HG02588 (cell line): ENCODE results near the gene EXOSC7.

Source experiments
- ATAC-seq: cut with Tn5 transposase; IDR thresholded peaks from one replicate; pipeline ENCODE4 v1.9.1; 2021; ENCODE audit warnings: mild to moderate bottlenecking, moderate library complexity; ENCODE audit not compliant: unreplicated experiment

EXOSC7 gene

DNA sequence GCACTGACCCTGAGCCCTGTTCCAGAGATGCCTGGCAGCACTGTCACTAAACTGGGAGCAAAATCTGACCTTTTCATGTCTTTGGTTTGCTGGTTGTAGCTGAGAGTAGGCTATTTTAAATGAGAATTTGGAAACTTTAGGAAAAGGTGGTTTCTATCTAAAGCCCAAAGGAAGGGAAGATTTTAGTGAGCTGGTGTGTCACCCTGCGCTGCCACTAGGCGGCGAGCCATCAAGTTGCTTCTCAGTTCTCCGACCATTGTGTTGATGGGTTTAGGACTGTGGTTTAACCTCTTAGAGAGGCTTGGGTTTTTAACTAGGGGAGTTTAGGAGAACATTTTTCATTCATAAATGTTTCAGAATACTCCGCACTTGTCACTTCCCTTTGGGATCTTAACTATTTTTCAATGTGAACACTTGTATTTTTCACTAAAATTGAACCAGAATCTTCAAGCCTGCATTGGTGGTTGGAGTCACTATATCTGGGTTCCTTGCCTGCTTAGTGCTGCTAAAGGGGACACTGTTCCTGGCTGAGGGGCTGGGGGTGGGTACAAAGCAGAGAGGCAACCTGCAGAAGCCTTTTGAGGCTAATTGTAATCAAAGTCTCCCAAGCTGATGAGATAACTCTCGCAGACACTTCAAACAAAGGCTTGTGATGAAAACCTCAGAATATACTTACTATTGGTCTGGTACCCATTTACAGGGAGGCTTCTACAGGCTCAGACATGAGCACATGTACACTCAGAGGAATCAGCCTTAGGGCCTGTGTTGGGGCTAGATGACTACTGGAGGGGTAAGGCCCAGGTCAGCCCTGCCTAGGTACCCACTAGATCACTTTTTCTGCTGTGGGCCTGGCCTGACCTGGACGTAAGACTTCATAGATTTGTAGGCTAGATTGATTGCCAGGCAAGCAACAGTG lies 16.8 kb downstream of the EXOSC7 start:
- ATAC-seq, result no peak

DNA sequence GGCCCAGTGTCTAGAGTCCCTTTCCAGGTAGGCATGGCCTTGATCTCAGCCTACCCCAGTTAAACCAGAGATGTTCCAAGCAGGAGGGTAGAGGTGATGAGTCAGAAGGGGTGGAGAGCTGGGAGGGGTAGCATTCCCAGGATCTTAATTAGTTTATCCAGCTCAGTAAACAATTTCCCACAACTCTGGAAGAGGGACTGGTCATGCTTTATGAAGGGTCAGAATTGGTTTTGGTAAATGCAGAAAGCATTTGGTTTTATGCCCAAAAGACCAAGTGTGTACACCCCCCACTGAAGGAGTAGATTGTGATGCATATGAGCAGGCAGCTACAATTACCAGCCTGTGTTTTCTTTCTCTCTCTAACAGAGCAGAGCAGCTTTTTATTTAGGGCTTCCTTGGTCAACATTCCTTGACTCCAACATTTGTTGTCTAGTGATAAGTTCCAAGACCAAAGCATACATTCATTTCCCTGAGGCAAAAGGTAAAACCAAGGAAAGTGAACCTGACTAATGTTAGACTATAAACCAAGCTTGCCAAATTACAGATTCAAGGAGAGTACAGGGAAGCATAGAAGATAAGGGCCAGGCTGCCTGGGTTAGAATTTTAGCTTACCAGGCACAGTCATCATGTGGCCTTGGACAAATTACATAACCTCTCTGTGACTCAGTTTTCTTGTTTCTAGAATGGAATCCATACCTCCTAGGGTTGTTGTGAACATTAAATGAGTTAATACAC lies 17.6 kb downstream of the EXOSC7 start:
- no peak for ATAC-seq

DNA sequence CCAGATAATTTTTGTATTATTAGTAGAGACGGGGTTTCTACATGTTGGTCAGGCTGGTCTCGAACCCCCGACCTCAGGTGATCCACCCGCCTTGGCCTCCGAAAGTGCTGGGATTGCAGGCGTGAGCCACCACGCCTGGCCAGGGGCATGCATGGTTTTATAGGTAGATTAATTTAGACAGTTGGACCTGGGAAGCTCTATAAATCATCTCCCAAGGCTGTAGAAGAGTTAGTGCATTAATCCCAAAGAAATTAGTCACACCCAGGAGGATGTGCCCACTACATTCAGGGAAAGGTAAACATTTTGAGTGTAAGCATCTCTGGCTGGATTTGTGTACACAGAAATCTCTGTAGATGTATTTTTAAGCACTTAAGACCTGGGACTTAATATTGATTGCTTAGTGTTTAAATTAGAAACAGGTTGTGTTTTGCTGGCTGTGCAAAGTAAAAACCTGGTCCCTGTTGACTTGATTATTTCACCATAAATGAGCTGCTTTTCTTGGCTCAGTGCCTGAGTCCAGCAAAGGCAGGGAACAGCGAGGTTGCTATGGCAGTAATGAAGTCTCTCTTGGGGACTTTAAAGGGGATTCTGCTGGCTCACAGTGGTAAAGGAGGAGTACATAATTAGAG lies 19.2 kb downstream of the EXOSC7 start:
- no peak for ATAC-seq

DNA sequence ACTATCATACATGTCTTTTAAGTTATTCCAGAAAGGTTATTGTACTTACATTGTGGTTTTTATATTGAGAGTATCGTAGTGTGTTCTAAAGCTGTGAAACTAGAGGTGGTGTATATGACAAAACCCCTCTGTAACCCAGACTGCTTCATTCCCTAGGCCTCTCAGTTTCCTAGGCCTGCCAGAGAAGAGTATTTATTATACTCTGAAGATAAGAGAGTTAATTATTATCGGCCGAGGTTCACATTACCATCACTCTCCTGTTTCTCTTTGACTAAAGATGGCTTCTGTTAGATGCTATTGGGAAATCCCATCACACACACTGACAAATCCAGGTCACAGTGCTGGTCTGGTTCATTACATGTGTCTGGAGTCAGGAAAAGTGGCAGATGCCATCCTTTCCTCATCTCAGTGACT lies 20.5 kb downstream of the EXOSC7 start:
- no peak for ATAC-seq

DNA sequence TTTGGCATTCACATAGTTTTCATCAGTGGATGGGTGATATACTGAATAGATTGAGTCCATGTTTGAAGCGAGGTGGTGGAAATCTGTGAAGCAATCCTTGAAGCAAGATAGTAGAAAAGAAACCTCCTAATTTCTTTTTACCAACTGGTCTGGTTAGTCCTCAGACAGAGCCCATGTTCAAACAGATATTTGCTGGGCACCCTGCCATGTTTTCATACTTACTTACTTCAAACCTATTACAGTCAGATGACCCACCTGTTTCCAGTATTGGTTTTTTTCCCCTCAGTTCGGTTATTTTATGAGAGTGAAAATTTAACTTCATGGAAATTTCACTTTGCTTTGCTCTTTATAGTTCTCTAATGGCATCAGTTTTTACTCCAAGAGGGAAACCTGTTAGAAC lies 23.7 kb downstream of the EXOSC7 start:
- ATAC-seq, result no peak

DNA sequence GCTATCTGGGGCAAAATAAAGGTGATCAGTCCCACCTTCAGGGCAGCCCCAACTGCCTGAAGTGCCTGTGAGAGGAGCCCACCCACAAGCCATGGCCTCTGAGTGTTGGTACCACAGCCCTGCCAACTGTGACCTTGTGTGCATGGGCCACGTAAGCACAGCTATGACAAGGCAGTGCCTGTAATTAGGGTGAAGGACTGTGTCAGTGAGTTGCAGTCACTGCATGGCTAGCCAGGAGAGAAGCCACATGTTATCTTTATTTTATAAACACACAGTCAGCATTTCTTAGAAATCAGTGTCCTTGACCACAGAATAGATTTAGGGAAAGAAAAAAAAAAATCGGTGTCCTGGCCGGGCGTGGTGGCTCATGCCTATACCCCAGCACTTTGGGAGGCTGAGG lies 24.8 kb downstream of the EXOSC7 start:
- ATAC-seq, result no peak

DNA sequence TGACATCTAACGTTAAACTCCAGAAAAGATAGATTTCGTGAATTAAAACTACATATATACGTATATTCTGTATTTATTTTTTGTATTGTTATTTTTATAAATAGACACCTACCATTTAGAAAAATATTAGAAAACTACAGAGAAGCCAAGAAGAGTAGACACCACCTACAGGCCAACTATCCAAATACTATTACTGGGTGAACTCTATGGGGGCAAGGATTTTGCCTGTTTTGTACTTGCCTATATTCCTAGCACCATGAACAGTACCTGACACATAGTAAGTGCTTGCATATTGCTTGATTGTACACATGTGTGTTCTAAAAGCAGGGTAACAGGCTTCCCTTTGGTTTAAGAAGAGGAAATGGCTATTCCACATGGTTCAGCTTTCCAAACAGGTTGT lies 25.7 kb downstream of the EXOSC7 start:
- ATAC-seq, result no peak

DNA sequence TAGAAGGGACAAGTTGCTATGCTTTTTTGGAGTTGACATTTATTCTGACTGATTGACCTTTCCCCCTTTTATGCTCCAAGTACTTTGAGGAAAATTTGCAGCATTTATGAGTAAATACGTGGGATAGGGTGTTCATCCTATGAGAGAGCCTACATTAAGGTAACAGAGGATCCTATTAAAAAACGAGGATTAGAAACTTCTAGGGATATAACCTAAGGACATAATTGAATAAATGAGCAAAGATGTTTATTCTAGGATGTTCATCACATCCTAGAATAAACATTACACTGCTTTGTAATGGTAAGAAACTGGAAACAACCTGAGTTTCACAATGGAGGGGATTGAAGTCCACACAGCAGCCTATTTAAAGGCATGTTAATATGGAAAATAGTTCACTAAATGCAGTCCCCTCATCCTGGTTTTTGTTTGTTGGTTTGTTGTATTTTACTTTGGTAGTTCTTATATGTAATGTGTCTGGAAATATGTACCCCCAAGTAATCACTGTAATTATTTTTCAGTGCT lies 26.2 kb downstream of the EXOSC7 start:
- no peak for ATAC-seq

DNA sequence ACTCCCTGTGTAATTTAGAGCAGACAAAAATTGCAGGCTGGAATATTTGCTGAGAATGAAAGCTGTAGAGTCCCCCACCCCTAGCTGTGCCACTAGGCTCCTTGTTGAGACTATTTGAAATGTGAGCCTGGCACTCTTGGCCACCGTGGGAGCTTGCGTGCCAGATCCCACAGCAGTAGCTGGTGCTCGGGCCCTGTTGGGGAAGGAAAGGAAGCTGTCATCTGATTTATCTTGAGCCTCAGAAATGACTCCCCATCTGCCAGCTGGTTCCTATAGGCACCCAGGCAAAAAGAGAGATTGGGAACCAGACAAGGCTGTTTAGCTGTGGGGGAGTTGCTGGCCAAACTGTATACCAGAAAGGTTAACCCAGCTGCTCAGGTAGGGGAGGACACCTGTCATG lies 26.7 kb downstream of the EXOSC7 start:
- ATAC-seq, result no peak

DNA sequence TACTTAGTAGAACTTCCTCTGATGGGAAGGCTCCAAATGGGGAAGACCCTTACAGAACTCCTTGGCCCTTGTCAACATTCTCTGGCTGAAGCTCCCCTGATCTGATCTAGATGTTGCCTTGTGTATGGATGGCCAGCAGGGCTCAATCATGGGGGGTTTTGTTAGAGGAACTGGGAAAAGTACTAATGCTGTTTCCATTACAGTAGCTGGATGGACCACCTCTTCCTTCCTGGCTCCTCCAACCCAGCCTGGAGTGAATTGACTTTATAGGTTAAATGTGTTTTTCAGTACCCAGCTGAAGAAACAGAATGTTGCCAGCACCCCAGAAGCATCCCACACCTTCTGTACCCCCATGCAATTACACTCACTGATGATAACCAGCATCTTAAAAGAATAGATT lies 27.4 kb downstream of the EXOSC7 start:
- no peak for ATAC-seq

DNA sequence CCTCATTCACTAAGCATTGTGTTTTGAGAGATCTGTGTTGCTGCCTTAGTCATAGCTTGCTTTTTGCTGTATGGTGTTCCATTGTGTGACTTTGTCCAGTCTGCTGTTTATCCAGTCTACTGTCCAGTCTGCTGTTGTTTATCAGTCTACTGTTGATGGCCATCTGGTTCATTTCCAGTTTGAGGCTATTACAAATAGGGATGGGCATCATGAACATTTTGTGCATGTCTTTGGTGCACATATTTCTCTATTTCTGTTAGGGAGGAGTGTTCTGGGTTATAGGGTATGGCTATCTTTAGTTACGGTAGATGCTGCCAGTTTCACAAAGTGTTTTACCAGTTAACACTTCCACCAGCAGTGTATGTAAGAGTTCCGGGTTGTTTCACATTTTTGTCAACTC lies 27.8 kb downstream of the EXOSC7 start:
- no peak for ATAC-seq

DNA sequence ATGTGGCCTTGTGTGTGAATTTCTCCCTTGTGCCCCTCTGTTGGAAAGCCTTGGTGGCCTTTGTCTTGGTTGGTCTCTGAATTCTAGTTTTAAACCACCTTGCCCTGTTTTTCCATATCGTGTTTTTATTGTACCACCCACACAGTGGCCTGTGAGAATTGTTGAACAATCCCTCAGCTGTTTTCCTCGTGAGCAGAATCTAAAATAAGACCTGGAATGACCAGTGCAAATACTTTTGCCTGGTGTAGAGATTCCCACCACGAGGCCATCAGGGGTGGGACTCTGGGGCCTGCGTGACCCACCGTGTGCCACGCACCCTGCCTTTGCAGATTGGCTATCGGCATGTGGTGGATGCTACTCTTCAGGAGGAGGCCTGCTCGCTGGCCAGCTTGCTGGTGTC lies 31.0 kb downstream of the EXOSC7 start:
- ATAC-seq, result no peak

DNA sequence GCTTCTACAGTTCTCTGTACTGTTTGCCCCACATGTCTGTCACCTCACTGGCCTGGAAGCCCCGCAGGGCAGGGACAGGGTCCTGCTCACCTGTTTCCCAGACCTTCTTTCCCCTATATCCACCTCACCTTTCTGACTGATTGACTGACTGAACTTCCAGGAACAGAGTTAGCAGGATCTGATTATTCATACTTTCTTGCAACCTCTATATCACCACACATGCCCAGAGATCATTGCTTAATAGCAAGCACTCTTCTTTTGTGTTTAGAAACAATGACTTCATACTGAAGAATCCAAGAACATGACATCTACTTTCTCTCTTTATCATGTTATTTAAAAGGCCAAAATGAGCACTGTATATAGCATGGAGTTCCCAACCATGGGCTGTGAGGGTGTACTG lies 32.1 kb downstream of the EXOSC7 start:
- ATAC-seq, result no peak

DNA sequence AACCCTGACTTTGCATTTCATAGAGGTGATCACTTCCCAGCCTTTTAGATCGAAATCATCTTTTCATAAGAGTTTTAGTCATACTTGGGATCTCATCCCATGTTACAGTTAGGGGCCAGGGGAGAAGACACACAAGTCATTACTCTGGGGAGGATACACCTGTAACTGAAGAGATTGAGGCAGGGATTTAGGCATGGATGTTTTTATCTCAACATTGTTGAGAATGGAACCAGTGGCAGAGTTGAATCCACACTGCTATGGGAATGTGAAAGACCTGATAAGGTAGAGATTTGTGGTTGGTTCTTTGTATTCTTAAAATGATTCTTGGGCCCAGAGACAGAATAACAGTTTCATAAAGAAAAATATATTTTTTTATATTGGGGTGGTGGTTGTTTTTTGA lies 33.8 kb downstream of the EXOSC7 start:
- ATAC-seq, result no peak

DNA sequence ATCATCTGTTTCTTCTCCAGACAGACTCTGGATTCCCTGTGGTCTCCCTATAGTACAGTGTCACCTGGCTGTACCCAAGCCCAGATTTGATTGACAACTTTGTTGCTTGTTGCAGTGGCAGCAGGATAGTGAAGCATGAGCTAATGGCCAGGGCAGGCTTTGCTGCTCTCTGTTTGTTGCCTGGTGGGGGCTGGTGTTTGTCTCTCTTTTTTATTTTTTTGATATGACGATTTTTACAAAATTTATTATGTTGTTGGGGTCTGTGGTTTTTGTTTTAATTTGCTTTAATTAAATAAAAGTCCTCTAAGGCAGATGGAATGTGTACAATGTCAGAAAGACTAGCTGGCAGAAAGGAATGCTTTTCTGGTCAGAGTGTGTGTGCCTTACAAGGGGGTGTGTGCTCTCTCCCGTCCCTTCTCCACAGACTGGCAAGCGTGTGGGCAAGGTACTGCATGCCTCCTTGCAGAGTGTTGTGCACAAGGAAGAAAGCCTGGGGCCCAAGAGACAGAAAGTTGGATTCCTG lies 34.8 kb downstream of the EXOSC7 start:
- no peak for ATAC-seq

DNA sequence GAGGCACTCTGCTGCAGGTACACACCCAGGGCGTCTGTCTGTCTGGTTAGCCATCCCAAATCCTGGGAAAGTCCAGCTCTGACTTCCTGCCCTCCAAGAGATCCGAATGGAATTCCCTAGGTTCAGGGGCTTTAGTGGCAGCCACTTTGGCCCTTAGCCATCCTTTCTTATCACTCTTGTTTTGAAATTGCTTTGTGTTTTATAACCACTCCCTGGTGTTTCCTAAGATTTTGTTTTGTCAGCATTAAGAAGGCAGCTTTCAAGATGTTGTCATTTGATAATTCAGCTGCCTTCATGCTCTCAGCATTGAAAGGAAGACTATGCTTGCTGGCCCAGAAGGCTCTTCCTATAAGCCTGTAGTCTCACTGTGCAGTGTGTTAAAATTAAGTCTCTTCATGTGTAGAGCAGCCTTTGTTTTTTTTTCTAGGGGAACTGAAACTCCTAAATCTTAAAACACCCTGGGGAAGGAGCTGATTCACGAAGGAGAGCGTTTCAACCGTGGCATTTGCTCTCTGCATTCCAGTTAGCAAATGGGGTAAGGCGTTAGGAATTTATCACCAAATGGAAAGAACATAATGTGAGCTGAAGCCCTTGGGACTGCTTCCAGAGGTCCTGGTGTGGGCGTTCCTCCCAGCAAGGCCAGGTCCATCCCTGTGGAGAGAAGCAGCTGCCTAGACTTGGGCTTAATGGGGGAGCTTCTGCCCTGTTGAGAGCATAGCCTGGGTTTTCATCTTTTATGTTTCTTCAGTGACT lies 35.9 kb downstream of the EXOSC7 start:
- no peak for ATAC-seq

DNA sequence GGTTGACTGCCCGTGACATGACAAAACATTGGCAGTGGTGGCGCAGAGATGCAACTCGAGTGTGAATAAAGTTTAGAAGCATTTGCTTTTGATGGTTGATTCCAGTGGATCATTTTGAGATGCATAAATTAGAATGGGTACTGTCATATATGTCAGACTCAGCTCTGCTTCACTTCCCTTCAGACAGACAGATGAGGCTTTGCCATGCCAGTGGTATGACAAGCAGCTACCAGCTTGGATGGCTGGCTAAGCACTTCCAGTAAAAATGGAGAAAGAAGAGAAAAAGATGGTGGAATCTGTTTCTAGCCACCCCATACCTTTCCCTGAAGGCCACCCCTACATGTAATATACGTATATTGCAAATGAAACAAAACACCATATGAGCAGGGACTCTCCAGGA lies 36.5 kb downstream of the EXOSC7 start:
- no peak for ATAC-seq

DNA sequence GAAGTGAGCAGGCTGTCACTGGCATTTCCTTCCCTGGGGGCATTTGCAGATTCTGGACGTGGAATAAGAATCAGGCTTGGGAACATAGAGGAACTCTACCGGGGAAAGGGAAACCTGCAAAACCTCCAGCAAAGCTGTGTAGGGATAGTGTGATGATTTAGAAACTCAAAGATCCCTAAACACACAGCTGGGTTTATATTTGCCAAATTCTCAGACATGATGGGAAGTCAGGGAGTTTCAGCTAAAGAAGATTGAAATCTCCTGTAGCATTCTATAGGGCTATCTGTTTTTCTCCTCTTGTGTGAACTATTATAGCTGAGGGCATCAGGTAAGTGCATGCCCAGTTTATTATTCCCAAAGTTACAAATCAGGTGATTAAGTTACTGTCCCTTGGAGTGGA lies 40.9 kb downstream of the EXOSC7 start:
- no peak for ATAC-seq

DNA sequence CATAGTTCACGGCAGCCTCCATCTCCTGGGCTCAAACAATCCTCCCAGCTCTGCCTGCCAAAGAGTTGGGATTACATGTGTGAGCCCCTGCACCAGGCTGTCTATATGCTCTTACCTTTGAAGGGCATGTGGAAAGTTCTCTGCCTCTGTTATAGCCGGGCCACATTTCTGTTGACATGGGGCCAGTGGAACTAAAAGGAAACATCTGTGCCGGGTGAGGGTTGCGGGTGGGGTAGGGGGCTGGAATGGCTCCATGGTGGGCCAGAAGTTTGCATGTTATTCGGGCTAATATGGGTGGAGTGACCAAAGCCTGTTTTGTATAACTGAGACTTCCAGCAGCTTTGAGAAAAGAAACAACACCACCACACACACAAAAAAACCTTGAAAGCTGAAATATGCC lies 41.8 kb downstream of the EXOSC7 start:
- no peak for ATAC-seq

DNA sequence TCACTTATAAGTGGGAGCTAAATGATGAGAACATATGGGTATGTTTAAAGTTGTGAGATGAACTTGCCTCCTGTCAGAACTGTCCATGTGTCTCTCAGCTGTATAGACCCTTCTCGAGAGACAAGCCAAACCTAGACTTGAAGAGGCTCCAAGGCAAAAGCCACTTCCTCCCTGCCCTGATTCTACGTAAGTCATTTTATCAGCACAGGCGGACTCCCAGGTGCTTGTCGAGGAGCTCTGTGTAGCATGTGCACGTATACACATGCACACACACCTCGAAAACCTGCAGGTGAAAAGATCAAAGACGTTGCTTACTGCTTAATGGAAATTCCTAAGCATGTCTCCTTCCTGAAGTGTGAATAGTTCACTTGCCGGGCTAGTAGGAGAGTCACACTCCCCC lies 44.5 kb downstream of the EXOSC7 start:
- ATAC-seq, result no peak
